ENCODE results near the gene ERVMER34-1.

GRCh38 chr4:52715255-52715897, 35.8 kb downstream of the ERVMER34-1 start:
- no peak for TF ChIP-seq CTCF (conservative IDR thresholded peaks at IDR 0.05; ENCODE audit: low read length)
- TF ChIP-seq EZH2phosphoT487 (IDR thresholded peaks at IDR 0.05; ENCODE audit: borderline replicate concordance): no peak
